ENCODE results near the gene GRIK4. TPM values are rescaled to one million over a fixed set of nuclear protein-coding genes. Genes with fewer than 3 reads are reported as not detected.
"Not testable (repeated sequence)": the region's sequence is repeated elsewhere in the genome, so short reads cannot be mapped to it uniquely, and the experiment has no call there.

Gene GRIK4
- total RNA-seq, 2 experiments from 2014 or later, result not detected

DNA sequence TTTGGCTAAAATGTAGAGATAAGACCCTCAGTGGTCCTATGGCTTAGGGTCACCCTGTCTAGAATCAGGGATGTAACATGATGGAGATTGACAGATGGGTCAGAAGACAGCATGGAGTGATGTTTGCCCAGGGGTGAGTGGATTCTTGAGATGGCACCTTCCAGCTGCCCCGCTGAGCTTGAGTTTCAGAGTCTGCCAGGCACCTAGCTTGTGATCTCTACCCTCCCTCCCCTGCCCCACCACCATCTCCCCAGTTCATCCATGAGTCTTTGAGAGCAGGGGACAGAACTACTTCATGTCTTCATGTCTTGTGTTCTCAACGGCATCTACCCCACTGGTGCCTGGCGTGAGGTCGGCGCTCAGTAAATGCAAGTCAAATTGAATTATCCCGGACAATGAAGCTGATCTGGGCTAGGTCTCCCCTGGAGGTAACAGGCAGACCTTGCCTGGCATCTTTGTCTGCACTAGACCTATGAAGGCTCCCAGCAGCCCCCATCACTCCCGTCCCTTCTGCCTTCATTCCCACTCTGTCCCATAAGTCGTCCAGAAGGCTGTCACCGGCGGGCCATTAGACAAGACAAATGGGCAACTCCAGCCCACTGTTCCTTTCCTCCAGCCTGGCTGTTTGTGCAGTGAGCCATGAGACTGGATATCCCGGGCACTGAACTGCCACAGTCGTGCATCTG lies 273.2 kb downstream of the GRIK4 start:
- H3K4me1 Mint-ChIP-seq (ENCODE audit: low read depth), result no peaks in the 10 kb centered on the region
- DNase-seq (no peak), ATAC-seq (ENCODE audit: poor library complexity) (no peak)
- Histone ChIP-seq H3K9me3 (ENCODE audit: control insufficient read depth in 1 of 2, insufficient read depth in 1 of 2, low read length in 2 of 2) (no peaks in the 10 kb centered on the region), H3K4me3 (ENCODE audit: low read length) (no peak overlapping the region), H3K4me1 (ENCODE audit: insufficient read depth, low read length) (no peaks in the 10 kb centered on the region), H3K27ac (ENCODE audit: low read depth in 1 of 2, low read length in 2 of 2) (no peak overlapping the region), H3K27me3 (ENCODE audit: control insufficient read depth in 1 of 2, insufficient read depth in 2 of 2, low read length in 2 of 2) (peaks cover 0 to 2% of the 10 kb centered on the region in 2 experiments), H3K36me3 (ENCODE audit: insufficient read depth, low read length) (no peaks in the 10 kb centered on the region)
- H3K27me3 Mint-ChIP-seq, result peaks cover 27% of the 10 kb centered on the region
- ChIA-PET CTCF (no interaction called here), POLR2A (no interaction called here)
- no peak overlapping the region for H3K27ac Mint-ChIP-seq
- TF ChIP-seq, protein P1, sequence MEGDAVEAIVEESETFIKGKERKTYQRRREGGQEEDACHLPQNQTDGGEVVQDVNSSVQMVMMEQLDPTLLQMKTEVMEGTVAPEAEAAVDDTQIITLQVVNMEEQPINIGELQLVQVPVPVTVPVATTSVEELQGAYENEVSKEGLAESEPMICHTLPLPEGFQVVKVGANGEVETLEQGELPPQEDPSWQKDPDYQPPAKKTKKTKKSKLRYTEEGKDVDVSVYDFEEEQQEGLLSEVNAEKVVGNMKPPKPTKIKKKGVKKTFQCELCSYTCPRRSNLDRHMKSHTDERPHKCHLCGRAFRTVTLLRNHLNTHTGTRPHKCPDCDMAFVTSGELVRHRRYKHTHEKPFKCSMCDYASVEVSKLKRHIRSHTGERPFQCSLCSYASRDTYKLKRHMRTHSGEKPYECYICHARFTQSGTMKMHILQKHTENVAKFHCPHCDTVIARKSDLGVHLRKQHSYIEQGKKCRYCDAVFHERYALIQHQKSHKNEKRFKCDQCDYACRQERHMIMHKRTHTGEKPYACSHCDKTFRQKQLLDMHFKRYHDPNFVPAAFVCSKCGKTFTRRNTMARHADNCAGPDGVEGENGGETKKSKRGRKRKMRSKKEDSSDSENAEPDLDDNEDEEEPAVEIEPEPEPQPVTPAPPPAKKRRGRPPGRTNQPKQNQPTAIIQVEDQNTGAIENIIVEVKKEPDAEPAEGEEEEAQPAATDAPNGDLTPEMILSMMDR (IDR thresholded peaks at IDR 0.05), result no peak
- no peaks in the 10 kb centered on the region for H3K9me3 Mint-ChIP-seq
- no peak overlapping the region for H3K4me3 Mint-ChIP-seq
- H3K36me3 Mint-ChIP-seq (ENCODE audit: low read depth), result no peaks in the 10 kb centered on the region
- intact Hi-C loops (cut with DNase I, micrococcal nuclease), result no loop called here

DNA sequence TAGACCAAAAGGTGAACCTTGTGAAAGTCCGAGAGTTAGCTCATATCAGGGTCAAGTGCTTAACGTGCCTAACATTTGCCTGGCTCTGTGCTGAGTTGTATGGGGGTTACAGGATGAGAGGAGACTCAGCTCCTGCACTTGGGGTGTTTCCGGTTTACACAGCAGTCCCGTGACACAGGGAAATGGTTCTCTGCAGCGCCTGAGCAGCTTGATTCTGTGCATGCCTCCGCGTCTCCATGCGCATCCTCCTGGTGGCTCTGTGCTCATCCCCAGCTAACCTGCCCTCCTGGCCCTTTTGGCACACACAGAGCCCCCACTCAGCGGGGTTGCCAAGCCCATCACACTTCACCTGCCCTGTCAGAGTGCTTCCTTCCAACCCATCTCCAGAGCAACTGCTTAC lies 274.0 kb downstream of the GRIK4 start:
- H3K27me3 Mint-ChIP-seq, result peaks cover 27% of the 10 kb centered on the region

DNA sequence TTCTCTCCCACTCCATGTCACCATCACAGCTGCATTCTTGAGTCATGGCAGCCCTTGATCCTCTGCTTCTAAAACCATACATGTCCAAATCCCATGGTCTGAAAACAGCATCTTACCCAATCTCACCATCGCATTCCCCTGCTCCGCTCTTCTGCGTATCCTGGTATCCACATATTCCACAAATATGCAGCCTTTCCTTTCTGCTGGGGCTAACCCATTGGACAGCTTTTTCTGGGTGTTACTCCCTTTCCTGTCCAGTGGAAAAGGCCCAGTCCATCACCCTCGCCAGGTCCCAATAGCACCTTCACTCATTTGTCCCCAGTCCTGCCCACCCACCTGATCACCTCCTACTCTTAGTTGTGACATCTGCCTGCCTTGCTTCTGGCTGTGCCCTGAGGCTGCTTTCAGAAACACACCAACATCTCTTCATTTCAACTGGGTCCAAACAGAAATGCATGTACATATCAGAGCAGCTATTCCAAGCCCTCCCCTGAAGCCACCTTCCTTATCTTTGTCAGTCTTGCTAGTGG lies 274.7 kb downstream of the GRIK4 start:
- intact Hi-C loops (cut with DNase I, micrococcal nuclease), result no loop called here
- POLR2A ChIA-PET, result no interaction called here
- peaks cover 27% of the 10 kb centered on the region for H3K27me3 Mint-ChIP-seq

More for the DNA sequence above, 274.0 kb downstream of the GRIK4 start:
- intact Hi-C loops (cut with DNase I, micrococcal nuclease), result no loop called here
- DNase-seq, result no peak
- ChIA-PET CTCF (no interaction called here), POLR2A (no interaction called here)
- H3K9me3 Mint-ChIP-seq, result no peaks in the 10 kb centered on the region
- Histone ChIP-seq H3K4me1 (ENCODE audit: insufficient read depth, low read length) (no peaks in the 10 kb centered on the region), H3K4me3 (ENCODE audit: low read length) (no peak overlapping the region), H3K36me3 (ENCODE audit: insufficient read depth, low read length) (no peaks in the 10 kb centered on the region), H3K27me3 (ENCODE audit: control insufficient read depth in 1 of 2, insufficient read depth in 2 of 2, low read length in 2 of 2) (peaks cover 0 to 2% of the 10 kb centered on the region in 2 experiments), H3K9me3 (ENCODE audit: control insufficient read depth in 1 of 2, insufficient read depth in 1 of 2, low read length in 2 of 2) (no peaks in the 10 kb centered on the region), H3K27ac (ENCODE audit: low read depth in 1 of 2, low read length in 2 of 2) (no peak overlapping the region)
- H3K36me3 Mint-ChIP-seq (ENCODE audit: low read depth), result no peaks in the 10 kb centered on the region
- TF ChIP-seq, protein P1 (IDR thresholded peaks at IDR 0.05), result no peak
- no peak for ATAC-seq (ENCODE audit: poor library complexity)
- H3K27ac Mint-ChIP-seq, result no peak overlapping the region
- H3K4me1 Mint-ChIP-seq (ENCODE audit: low read depth), result no peaks in the 10 kb centered on the region
- H3K4me3 Mint-ChIP-seq, result no peak overlapping the region

DNA sequence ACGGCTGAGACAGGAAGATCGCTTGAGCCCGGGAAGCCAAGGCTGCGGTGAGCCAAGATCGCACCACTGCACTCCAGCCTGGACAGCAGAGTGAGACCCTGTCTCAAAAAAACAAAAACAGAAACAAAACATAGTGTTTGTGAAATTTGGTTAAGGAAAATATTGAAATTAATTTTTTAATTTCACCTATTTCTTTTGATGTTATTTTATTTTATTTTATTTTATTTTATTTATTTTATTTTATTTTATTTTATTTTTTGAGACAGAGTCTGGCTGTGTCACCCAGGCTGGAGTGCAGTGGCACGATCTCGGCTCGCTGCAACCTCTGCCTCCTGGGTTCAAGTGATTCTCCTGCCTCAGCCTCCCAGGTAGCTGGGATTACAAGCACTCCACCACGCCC lies 275.7 kb downstream of the GRIK4 start:
- POLR2A ChIA-PET; H3K9me3 ChIP-seq (ENCODE audit: control insufficient read depth in 1 of 2, insufficient read depth in 1 of 2, low read length in 2 of 2): not testable (repeated sequence)

More for the DNA sequence above, 274.7 kb downstream of the GRIK4 start:
- DNase-seq (no peak), ATAC-seq (ENCODE audit: poor library complexity) (no peak)
- TF ChIP-seq, protein P1 (IDR thresholded peaks at IDR 0.05), result no peak
- Mint-ChIP-seq H3K4me1 (ENCODE audit: low read depth) (no peaks in the 10 kb centered on the region), H3K36me3 (ENCODE audit: low read depth) (no peaks in the 10 kb centered on the region), H3K9me3 (no peaks in the 10 kb centered on the region), H3K4me3 (no peak overlapping the region), H3K27ac (no peak overlapping the region)
- Histone ChIP-seq H3K9me3 (ENCODE audit: control insufficient read depth in 1 of 2, insufficient read depth in 1 of 2, low read length in 2 of 2) (no peaks in the 10 kb centered on the region), H3K27ac (ENCODE audit: low read depth in 1 of 2, low read length in 2 of 2) (no peak overlapping the region), H3K4me1 (ENCODE audit: insufficient read depth, low read length) (no peaks in the 10 kb centered on the region), H3K4me3 (ENCODE audit: low read length) (no peak overlapping the region), H3K36me3 (ENCODE audit: insufficient read depth, low read length) (no peaks in the 10 kb centered on the region), H3K27me3 (ENCODE audit: control insufficient read depth in 1 of 2, insufficient read depth in 2 of 2, low read length in 2 of 2) (peaks cover 0 to 4% of the 10 kb centered on the region in 2 experiments)
- CTCF ChIA-PET, result no interaction called here

More for the DNA sequence above, 275.7 kb downstream of the GRIK4 start:
- intact Hi-C loops (cut with DNase I, micrococcal nuclease); H3K27ac ChIP-seq (ENCODE audit: low read depth in 1 of 2, low read length in 2 of 2); H3K4me3 ChIP-seq (ENCODE audit: low read length); H3K4me3 Mint-ChIP-seq; CTCF ChIA-PET; H3K4me1 Mint-ChIP-seq (ENCODE audit: low read depth); DNase-seq; H3K4me1 ChIP-seq (ENCODE audit: insufficient read depth, low read length); H3K27ac Mint-ChIP-seq; H3K36me3 Mint-ChIP-seq (ENCODE audit: low read depth); H3K36me3 ChIP-seq (ENCODE audit: insufficient read depth, low read length); H3K27me3 ChIP-seq (ENCODE audit: control insufficient read depth in 1 of 2, insufficient read depth in 2 of 2, low read length in 2 of 2); H3K9me3 Mint-ChIP-seq; ATAC-seq (ENCODE audit: poor library complexity): not testable (repeated sequence)
- peaks cover 27% of the 10 kb centered on the region for H3K27me3 Mint-ChIP-seq

Data from CD4-positive, alpha-beta T cell (primary cell).